ENCODE results near the gene FZD7.

DNA sequence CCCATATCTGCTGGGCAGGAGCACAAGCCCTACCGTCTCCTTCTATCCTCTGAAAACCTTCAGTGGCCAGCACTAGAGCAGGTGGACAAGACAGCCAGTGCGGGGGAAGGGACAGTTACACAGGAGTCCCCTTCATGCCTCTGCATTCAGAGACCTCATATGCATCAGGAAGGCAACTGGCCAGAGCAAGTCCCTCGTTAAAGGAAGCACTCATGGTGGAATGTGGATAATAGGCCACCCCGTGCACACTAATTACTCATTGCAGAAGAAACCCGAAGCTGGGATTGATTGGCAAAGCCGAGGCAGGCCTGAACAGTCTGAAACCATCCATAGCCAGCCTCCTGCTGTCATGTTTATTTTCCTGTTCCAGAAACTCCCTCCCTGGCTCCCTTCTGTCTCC, 50.6 kb downstream of the FZD7 start:
- TF ChIP-seq CTCF (IDR thresholded peaks at IDR 0.05) (no peak), POLR2A (IDR thresholded peaks at IDR 0.05) (no peak)
